NCI-H82 (cell line): ENCODE measurements around the gene CLN5.
A peak's percentile ranks its signal among the peaks of the same experiment; 100 is the strongest.
"Not testable (repeated sequence)": the region's sequence is repeated elsewhere in the genome, so short reads cannot be mapped to it uniquely, and the experiment has no call there.

Source experiments
- DNase-seq: peaks from one replicate; lab custom pipeline; 2025; lab: John Stamatoyannopoulos, UW

The CLN5 gene

GRCh38 chr13:76991796-76992547, at the start of gene CLN5:
TSS of gene CLN5 (plus strand) at chr13:76992081. CDS start at chr13:76992099, 18 bp downstream.
- peak; percentile 96 for DNase-seq

GRCh38 chr13:76942363-76942762, 49.5 kb upstream of the CLN5 start:
- DNase-seq: no peak

- DNase-seq: no peak
Observed at GRCh38 chr13:76943646-76944045, 48.2 kb upstream of the CLN5 start.

- DNase-seq: no peak
Observed at GRCh38 chr13:76944456-76944855, 47.4 kb upstream of the CLN5 start.

- no peak for DNase-seq
Observed at GRCh38 chr13:76948149-76948548, 43.7 kb upstream of the CLN5 start, which contains the start of gene ACOD1. TSS of gene ACOD1 (plus strand) at chr13:76948511. CDS start at chr13:76948559, 48 bp downstream.

- no peak for DNase-seq
Observed at GRCh38 chr13:76950101-76950500, 41.8 kb upstream of the CLN5 start.

- no peak for DNase-seq
Observed at GRCh38 chr13:76953968-76954367, 37.9 kb upstream of the CLN5 start.

- DNase-seq: no peak
Observed at GRCh38 chr13:76954538-76954937, 37.3 kb upstream of the CLN5 start.

- DNase-seq: no peak
Observed at GRCh38 chr13:76955193-76955592, 36.7 kb upstream of the CLN5 start.

GRCh38 chr13:76955661-76956060, 36.2 kb upstream of the CLN5 start:
- DNase-seq: no peak

GRCh38 chr13:76958841-76959432, 32.9 kb upstream of the CLN5 start:
- no peak for DNase-seq

- DNase-seq: not testable (repeated sequence)
Observed at GRCh38 chr13:76959734-76960133, 32.1 kb upstream of the CLN5 start.

- no peak for DNase-seq
Observed at GRCh38 chr13:76965759-76966421, 26.0 kb upstream of the CLN5 start.

GRCh38 chr13:76967031-76967430, 24.9 kb upstream of the CLN5 start:
- DNase-seq: no peak

- DNase-seq: peak; percentile 99
Observed at GRCh38 chr13:76968041-76968440, 23.8 kb upstream of the CLN5 start.

GRCh38 chr13:76969488-76970365, 22.2 kb upstream of the CLN5 start:
- DNase-seq: no peak

GRCh38 chr13:76971215-76971614, 20.7 kb upstream of the CLN5 start:
- no peak for DNase-seq

GRCh38 chr13:76971851-76972829, 19.7 kb upstream of the CLN5 start:
- no peak for DNase-seq

GRCh38 chr13:76973920-76974617, 17.8 kb upstream of the CLN5 start:
- no peak for DNase-seq

- DNase-seq: peak; percentile 75
Observed at GRCh38 chr13:76974618-76974975, 17.3 kb upstream of the CLN5 start.
